HepG2 (cell line): ENCODE results near the gene M1AP. TPM values are rescaled to one million over a fixed set of nuclear protein-coding genes. Genes with fewer than 3 reads are reported as not detected.
A peak's percentile ranks its signal among the peaks of the same experiment; 100 is the strongest.

Source experiments
- ATF1 ChIP-seq: IDR thresholded peaks from 2 replicates; pipeline ENCODE4 v1.6.1; 2016; ENCODE audit warnings: mild to moderate bottlenecking, control low read depth
- DRAP1 ChIP-seq: IDR thresholded peaks from 2 replicates; pipeline ENCODE4 v1.6.1; 2016; ENCODE audit warnings: missing genetic modification reagents, missing compliant biosample characterization
- FOXJ3 ChIP-seq: sonication (generic); formaldehyde crosslinking; IDR thresholded peaks from 2 replicates; pipeline ENCODE4 v1.4.0; 2020; ENCODE audit warnings: missing genetic modification reagents, mild to moderate bottlenecking, borderline replicate concordance
- GLI4 ChIP-seq: sonication (generic); formaldehyde crosslinking; IDR thresholded peaks from 2 replicates; pipeline ENCODE4 v1.5.1; 2020; ENCODE audit warnings: missing genetic modification reagents, mild to moderate bottlenecking, moderate library complexity, borderline replicate concordance
- HNF1B ChIP-seq: sonication (generic); formaldehyde crosslinking; IDR thresholded peaks from 2 replicates; pipeline ENCODE4 v1.5.1; 2020; ENCODE audit warnings: mild to moderate bottlenecking, moderate library complexity, missing genetic modification reagents
- KAT8 ChIP-seq: IDR thresholded peaks from 2 replicates; pipeline ENCODE4 v1.6.1; 2016; ENCODE audit warnings: missing genetic modification reagents, missing compliant biosample characterization
- KLF6 ChIP-seq: IDR thresholded peaks from 2 replicates; pipeline ENCODE4 v1.8.0; 2016; ENCODE audit warnings: missing biosample characterization, missing genetic modification reagents
- NR2F6 ChIP-seq, 2 experiments: IDR thresholded peaks; 2 replicates each; pipeline ENCODE4 v1.6.1; 2016; ENCODE audit warnings: antibody characterized with exemption in 1 of 2, mild to moderate bottlenecking in 1 of 2
- NRL ChIP-seq: sonication (generic); formaldehyde crosslinking; IDR thresholded peaks from 2 replicates; pipeline ENCODE4 v1.5.0; 2020; ENCODE audit warnings: missing genetic modification reagents, mild to moderate bottlenecking, moderate library complexity, borderline replicate concordance
- ONECUT2 ChIP-seq: sonication (generic); formaldehyde crosslinking; IDR thresholded peaks from 2 replicates; pipeline ENCODE4 v1.4.0; 2020; ENCODE audit warnings: missing genetic modification reagents
- PHF5A ChIP-seq: IDR thresholded peaks from one replicate; pipeline ENCODE4 v1.6.1; 2018; ENCODE audit warnings: low read depth, missing genetic modification reagents; ENCODE audit not compliant: unreplicated experiment
- PLRG1 ChIP-seq: fragments of 450-650 bp; conservative IDR thresholded peaks from 2 replicates; pipeline ENCODE4 v1.6.1; 2016
- RFX3 ChIP-seq: IDR thresholded peaks from 2 replicates; pipeline ENCODE4 v1.6.1; 2016; ENCODE audit warnings: missing biosample characterization, missing genetic modification reagents
- SP1 ChIP-seq, 2 experiments: fragments of 450-650 bp in 1 of 2; sonication (generic) in 1 of 2; formaldehyde crosslinking in 1 of 2; IDR thresholded peaks; 2 replicates each; pipeline versions ENCODE4 v1.4.0 to v1.6.1; 2016 to 2020; ENCODE audit warnings: missing genetic modification reagents in 1 of 2
- STAT5B ChIP-seq: sonication (generic); formaldehyde crosslinking; IDR thresholded peaks from 2 replicates; pipeline ENCODE4 v1.4.0; 2020; ENCODE audit warnings: missing genetic modification reagents
- TOE1 ChIP-seq: sonication (generic); formaldehyde crosslinking; IDR thresholded peaks from 2 replicates; pipeline ENCODE4 v1.4.0; 2020; ENCODE audit warnings: mild to moderate bottlenecking, missing genetic modification reagents
- TSC22D2 ChIP-seq: sonication (generic); formaldehyde crosslinking; IDR thresholded peaks from 2 replicates; pipeline ENCODE4 v1.5.1; 2020; ENCODE audit warnings: missing genetic modification reagents, mild to moderate bottlenecking, borderline replicate concordance
- ZMYM2 ChIP-seq: sonication (generic); formaldehyde crosslinking; IDR thresholded peaks from 2 replicates; pipeline ENCODE4 v1.8.0; 2022; ENCODE audit warnings: mild to moderate bottlenecking, missing genetic modification reagents
- ZNF17 ChIP-seq: sonication (generic); formaldehyde crosslinking; IDR thresholded peaks from 2 replicates; pipeline ENCODE4 v1.5.0; 2020; ENCODE audit warnings: mild to moderate bottlenecking, missing genetic modification reagents
- ZNF225 ChIP-seq: sonication (generic); formaldehyde crosslinking; IDR thresholded peaks from 2 replicates; pipeline ENCODE4 v1.4.0; 2020; ENCODE audit warnings: mild to moderate bottlenecking, missing genetic modification reagents
- ZNF513 ChIP-seq: sonication (generic); formaldehyde crosslinking; conservative IDR thresholded peaks from 2 replicates; pipeline ENCODE4 v1.5.0; 2020; ENCODE audit warnings: missing genetic modification reagents
- ZNF556 ChIP-seq: sonication (generic); formaldehyde crosslinking; IDR thresholded peaks from 2 replicates; pipeline ENCODE4 v1.4.0; 2020; ENCODE audit warnings: mild to moderate bottlenecking, missing genetic modification reagents, borderline replicate concordance
- ZNF597 ChIP-seq: sonication (generic); formaldehyde crosslinking; IDR thresholded peaks from 2 replicates; pipeline ENCODE4 v1.5.0; 2020; ENCODE audit warnings: missing genetic modification reagents
- ZNF652 ChIP-seq: IDR thresholded peaks from 2 replicates; pipeline ENCODE4 v1.6.1; 2016; ENCODE audit warnings: low read depth, borderline replicate concordance
- ZNF768 ChIP-seq: sonication (generic); formaldehyde crosslinking; IDR thresholded peaks from 2 replicates; pipeline ENCODE4 v1.4.0; 2020; ENCODE audit warnings: missing genetic modification reagents
- ZNF878 ChIP-seq: sonication (generic); formaldehyde crosslinking; IDR thresholded peaks from 2 replicates; pipeline ENCODE4 v1.8.1; 2023; ENCODE audit warnings: mild to moderate bottlenecking, missing genetic modification reagents, moderate library complexity
- polyA plus RNA-seq, 8 experiments: library from polyadenylated mRNA; depleted of rRNA in 3 of 8; stranded (reverse) in 7 of 8; unstranded in 1 of 8; fragments of >200 nt; fragmentation: Illumina TruSeq in 4 of 8; extraction: Trizol in 4 of 8; gene quantifications; 2 replicates each; pipeline versions ENCODE4 v1.2.1 to v1.2.3, GENCODE V29; 2011 to 2016; ENCODE audit warnings: low read depth in 4 of 8, missing spikeins in 1 of 8, mixed read lengths in 1 of 8; ENCODE audit not compliant: insufficient read depth in 1 of 8
- total RNA-seq, 5 experiments: library from RNA; depleted of rRNA; stranded (reverse); fragments of >200 nt; fragmentation: Illumina TruSeq; extraction: Trizol; gene quantifications; 2 replicates each; pipeline ENCODE4 v1.2.3, GENCODE V29; 2016; ENCODE audit warnings: low read depth in 1 of 5

The M1AP gene
- total and polyA plus RNA-seq, 2 of the 13 experiments (the other 11 are each of a cell fraction or from before 2014, with no cell fraction given) = not detected

GRCh38 chr2:74525717-74526648, 122.1 kb downstream of the M1AP start, which contains the start of gene DQX1 (continued):
- no peak for TF ChIP-seq ZNF17
- no peak for TF ChIP-seq ZNF513 (CRISPR knock-in tag)
- TF ChIP-seq TSC22D2 (CRISPR knock-in tag) = 0 out of 2 replicates have a peak, but pooled peaks have one; percentile 82
- TF ChIP-seq ZNF556 (CRISPR knock-in tag) = no peak
- TF ChIP-seq PHF5A (CRISPR knock-in tag) = peak; percentile 46
- TF ChIP-seq ONECUT2 (CRISPR knock-in tag) = no peak
- TF ChIP-seq ZMYM2 (CRISPR knock-in tag) = no peak
- peak; percentile 90 for TF ChIP-seq TOE1
- TF ChIP-seq KLF6 (CRISPR knock-in tag) = peak; percentile 76; the same call in 1 of the 2 replicates
- TF ChIP-seq KAT8 (CRISPR knock-in tag) = peak; percentile 89
- TF ChIP-seq ZNF225 (CRISPR knock-in tag) = no peak
- 0 out of 2 replicates have a peak, but pooled peaks have one; percentile 71 for TF ChIP-seq GLI4 (CRISPR knock-in tag)
- no peak for TF ChIP-seq FOXJ3 (CRISPR knock-in tag)
- no peak for TF ChIP-seq SP1 (IDR thresholded peaks at IDR 0.05)
- 0 out of 2 replicates have a peak, but pooled peaks have one; percentile 17 for TF ChIP-seq SP1 (CRISPR knock-in tag; IDR thresholded peaks at IDR 0.05)
- TF ChIP-seq NRL (CRISPR knock-in tag) = 0 out of 2 replicates have a peak, but pooled peaks have one; percentile 40
- no peak for TF ChIP-seq NR2F6 (IDR thresholded peaks at IDR 0.05)
- TF ChIP-seq NR2F6 (CRISPR knock-in tag; IDR thresholded peaks at IDR 0.05) = peak; percentile 64; the same call in 1 of the 2 replicates
- peak; percentile 86 for TF ChIP-seq ATF1
- TF ChIP-seq ZNF652 (CRISPR knock-in tag) = 0 out of 2 replicates have a peak, but pooled peaks have one; percentile 34
- no peak for TF ChIP-seq ZNF768 (CRISPR knock-in tag)
- TF ChIP-seq ZNF878 = peak; percentile 52; the same call in 1 of the 2 replicates
- peak; percentile 98 for TF ChIP-seq DRAP1 (CRISPR knock-in tag)
- no peak for TF ChIP-seq RFX3 (CRISPR knock-in tag)
- TF ChIP-seq STAT5B (CRISPR knock-in tag) = peak; percentile 22; the same call in 1 of the 2 replicates
- TF ChIP-seq ZNF597 (CRISPR knock-in tag) = no peak
- no peak for TF ChIP-seq PLRG1
- TF ChIP-seq HNF1B (CRISPR knock-in tag) = 0 out of 2 replicates have a peak, but pooled peaks have one; percentile 8
